OCI-LY3 (cell line): Measurements from ENCODE around the gene DNAH14.

ENCODE experiments used
- H2AFZ ChIP-seq: fragments of 200-600, 300-600 bp; shearing (Covaris generic); 2 replicates; pipeline ENCODE4 v1.6.0; 2014; ENCODE audit warnings: antibody characterized with exemption, low read depth, low read length
- H3K27ac ChIP-seq: fragments of 200-600, 300-600 bp; sonication (generic); 2 replicates; pipeline ENCODE4 v1.5.1; 2014; ENCODE audit warnings: mild to moderate bottlenecking, low read length, moderate library complexity, mixed read lengths
- H3K27me3 ChIP-seq: fragments of 200-600, 300-600 bp; sonication (generic); 2 replicates; pipeline ENCODE4 v1.6.1; 2014; ENCODE audit warnings: low read depth, low read length, mixed read lengths
- H3K36me3 ChIP-seq: fragments of 200-600, 300-600 bp; sonication (generic); replicated peaks from 2 replicates; pipeline ENCODE3; 2014; ENCODE audit warnings: low read depth, low read length, mixed read lengths
- H3K4me1 ChIP-seq: fragments of 300-600, 200-600 bp; sonication (generic); 2 replicates; pipeline ENCODE4 v1.6.1; 2014; ENCODE audit warnings: low read length, mixed read lengths
- H3K4me2 ChIP-seq: fragments of 200-600, 300-600 bp; sonication (generic); 2 replicates; pipeline ENCODE4 v1.6.1; 2014; ENCODE audit warnings: low read length, mixed read lengths
- H3K4me3 ChIP-seq: fragments of 300-600, 200-600 bp; sonication (generic); 2 replicates; pipeline ENCODE4 v1.5.1; 2014; ENCODE audit warnings: antibody characterized with exemption, mild to moderate bottlenecking, low read length, moderate library complexity
- H3K79me2 ChIP-seq: fragments of 300-600, 200-600 bp; shearing (Covaris generic); 2 replicates; pipeline ENCODE4 v1.6.1; 2014; ENCODE audit warnings: mild to moderate bottlenecking, low read length, mixed read lengths
- H3K9ac ChIP-seq: fragments of 300-600, 200-600 bp; shearing (Covaris generic); 2 replicates; pipeline ENCODE4 v1.6.0; 2014; ENCODE audit warnings: mild to moderate bottlenecking, low read length, moderate library complexity
- H3K9me3 ChIP-seq: fragments of 200-600, 300-600 bp; shearing (Covaris generic); 2 replicates; pipeline ENCODE4 v1.6.1; 2014; ENCODE audit warnings: low read length, mixed read lengths; ENCODE audit not compliant: insufficient read depth
- H4K20me1 ChIP-seq: fragments of 200-600, 300-600 bp; sonication (generic); 2 replicates; pipeline ENCODE4 v1.6.1; 2016; ENCODE audit warnings: low read length, mixed read lengths; ENCODE audit not compliant: insufficient read depth
- EZH2phosphoT487 ChIP-seq: fragments of 200-600 bp; shearing (Covaris generic); IDR thresholded peaks from 2 replicates; pipeline ENCODE4 v1.6.1; 2018; ENCODE audit warnings: antibody characterized with exemption, mixed run types, low read depth
- TF ChIP-seq, protein P1 (sequence below): fragments of 200-600, 300-600 bp; sonication (generic); IDR thresholded peaks from 2 replicates; pipeline ENCODE4 v1.5.1; 2014; ENCODE audit warnings: antibody characterized with exemption, low read length, low read depth

Gene DNAH14

GRCh38 chr1:225389843-225390242, 460.4 kb downstream of the DNAH14 start:
- Histone ChIP-seq H3K4me2 (no peak overlapping the region), H3K36me3 (no peaks in the 10 kb centered on the region), H3K4me1 (no peaks in the 10 kb centered on the region), H3K27ac (no peak overlapping the region), H3K9me3 (no peaks in the 10 kb centered on the region), H2AFZ (no peak overlapping the region), H3K9ac (no peak overlapping the region), H3K4me3 (no peak overlapping the region), H3K27me3 (no peaks in the 10 kb centered on the region), H3K79me2 (no peaks in the 10 kb centered on the region), H4K20me1 (no peaks in the 10 kb centered on the region)
- TF ChIP-seq, protein P1, sequence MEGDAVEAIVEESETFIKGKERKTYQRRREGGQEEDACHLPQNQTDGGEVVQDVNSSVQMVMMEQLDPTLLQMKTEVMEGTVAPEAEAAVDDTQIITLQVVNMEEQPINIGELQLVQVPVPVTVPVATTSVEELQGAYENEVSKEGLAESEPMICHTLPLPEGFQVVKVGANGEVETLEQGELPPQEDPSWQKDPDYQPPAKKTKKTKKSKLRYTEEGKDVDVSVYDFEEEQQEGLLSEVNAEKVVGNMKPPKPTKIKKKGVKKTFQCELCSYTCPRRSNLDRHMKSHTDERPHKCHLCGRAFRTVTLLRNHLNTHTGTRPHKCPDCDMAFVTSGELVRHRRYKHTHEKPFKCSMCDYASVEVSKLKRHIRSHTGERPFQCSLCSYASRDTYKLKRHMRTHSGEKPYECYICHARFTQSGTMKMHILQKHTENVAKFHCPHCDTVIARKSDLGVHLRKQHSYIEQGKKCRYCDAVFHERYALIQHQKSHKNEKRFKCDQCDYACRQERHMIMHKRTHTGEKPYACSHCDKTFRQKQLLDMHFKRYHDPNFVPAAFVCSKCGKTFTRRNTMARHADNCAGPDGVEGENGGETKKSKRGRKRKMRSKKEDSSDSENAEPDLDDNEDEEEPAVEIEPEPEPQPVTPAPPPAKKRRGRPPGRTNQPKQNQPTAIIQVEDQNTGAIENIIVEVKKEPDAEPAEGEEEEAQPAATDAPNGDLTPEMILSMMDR, result no peak
- TF ChIP-seq EZH2phosphoT487, result no peak

DNA sequence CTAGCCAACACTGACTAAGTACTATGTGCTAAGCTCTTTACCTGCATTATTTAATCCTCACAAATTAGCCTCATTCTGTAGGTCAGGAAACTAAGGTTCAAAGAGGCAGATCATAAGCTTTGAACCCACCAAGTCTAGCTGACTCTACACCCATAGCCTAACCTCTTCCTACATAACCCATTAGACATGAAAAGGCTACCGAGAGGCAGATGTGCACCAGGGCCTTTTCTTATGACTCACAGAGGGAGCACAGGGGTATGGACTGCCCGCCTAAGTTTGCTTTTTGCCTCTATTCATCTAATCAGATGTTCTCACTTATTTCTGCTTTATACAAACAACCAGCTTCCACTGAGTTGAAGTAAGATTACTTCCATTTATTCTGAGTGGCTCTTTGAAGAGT, 466.9 kb downstream of the DNAH14 start:
- H3K36me3 ChIP-seq, result peaks cover 39% of the 10 kb centered on the region
- H3K79me2 ChIP-seq, result no peaks in the 10 kb centered on the region
- H3K4me1 ChIP-seq, result no peaks in the 10 kb centered on the region
- no peak overlapping the region for H3K9ac ChIP-seq
- no peaks in the 10 kb centered on the region for H3K9me3 ChIP-seq
- TF ChIP-seq EZH2phosphoT487, result no peak
- TF ChIP-seq, protein P1, result no peak
- no peaks in the 10 kb centered on the region for H4K20me1 ChIP-seq
- no peak overlapping the region for H3K4me2 ChIP-seq
- H3K27ac ChIP-seq, result no peak overlapping the region
- no peaks in the 10 kb centered on the region for H3K27me3 ChIP-seq
- no peak overlapping the region for H2AFZ ChIP-seq
- no peak overlapping the region for H3K4me3 ChIP-seq

- Histone ChIP-seq H3K36me3 (peaks cover 70% of the 10 kb centered on the region), H3K9ac (no peak overlapping the region), H3K9me3 (no peaks in the 10 kb centered on the region), H2AFZ (no peak overlapping the region), H3K4me3 (no peak overlapping the region), H3K4me2 (no peak overlapping the region), H4K20me1 (no peaks in the 10 kb centered on the region), H3K79me2 (no peaks in the 10 kb centered on the region), H3K27ac (no peak overlapping the region), H3K4me1 (no peaks in the 10 kb centered on the region), H3K27me3 (no peaks in the 10 kb centered on the region)
- TF ChIP-seq, protein P1, result no peak
- TF ChIP-seq EZH2phosphoT487, result no peak
Measured at GRCh38 chr1:225400968-225401367, 471.5 kb downstream of the DNAH14 start.

DNA sequence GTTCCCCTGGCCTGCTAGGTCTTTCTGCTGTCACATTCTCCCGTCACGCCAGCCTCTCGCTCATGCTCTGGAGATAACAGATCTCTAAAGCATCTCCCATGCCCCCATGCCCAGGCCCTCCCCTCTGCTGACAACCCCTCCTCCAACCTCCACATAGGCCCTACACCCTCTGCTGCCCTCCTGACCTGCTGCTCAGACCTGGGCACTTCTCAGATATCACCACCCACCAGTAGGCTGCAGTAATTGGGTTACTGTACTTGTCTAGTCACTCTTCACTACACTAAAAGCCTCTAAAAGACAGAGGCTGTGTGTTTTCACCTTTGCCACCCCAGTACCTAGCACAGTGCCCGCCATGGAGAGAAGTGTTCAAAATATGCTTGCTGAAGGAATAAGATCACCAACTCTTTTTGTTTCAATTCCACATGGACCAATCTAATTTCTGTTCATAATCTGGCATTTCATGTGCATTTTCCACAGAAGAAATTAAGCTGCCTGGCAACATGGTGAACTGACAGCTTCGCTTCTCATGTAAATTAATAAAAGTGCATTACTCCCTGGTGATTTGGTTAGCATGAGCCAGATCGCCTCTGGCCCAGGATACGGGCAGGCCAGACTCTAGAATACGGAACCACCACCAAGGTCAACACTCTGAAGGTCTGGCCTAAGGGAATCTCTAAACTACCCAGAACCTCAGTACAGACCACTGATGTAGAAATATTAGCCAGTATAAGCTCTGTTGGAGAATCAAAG, 477.7 kb downstream of the DNAH14 start:
- H4K20me1 ChIP-seq, result peaks cover 18% of the 10 kb centered on the region; the same call in 1 of the 2 replicates
- H3K4me2 ChIP-seq, result no peak overlapping the region
- no peaks in the 10 kb centered on the region for H3K4me1 ChIP-seq
- H3K4me3 ChIP-seq, result no peak overlapping the region
- H3K9ac ChIP-seq, result no peak overlapping the region
- peaks cover 85% of the 10 kb centered on the region for H3K36me3 ChIP-seq
- TF ChIP-seq EZH2phosphoT487, result no peak
- TF ChIP-seq, protein P1, result no peak
- no peak overlapping the region for H3K27ac ChIP-seq
- no peak overlapping the region for H2AFZ ChIP-seq
- no peaks in the 10 kb centered on the region for H3K27me3 ChIP-seq
- H3K79me2 ChIP-seq, result peaks cover 34% of the 10 kb centered on the region
- no peaks in the 10 kb centered on the region for H3K9me3 ChIP-seq
